Head of caudate nucleus (tissue), 42 donors: ENCODE data around the gene CCDC169.

Experiments used
- DNase-seq, 42 donors: peaks; one replicate each; pipeline versions ENCODE4 v3.0.0 to v3.0.0-alpha.2; 2020 to 2021; ENCODE audit warnings: mixed read lengths in 7 of 42
- intact Hi-C: fragments of 100-400 bp; cut with DNase I; formaldehyde crosslinking; loops from one replicate; pipeline ENCODE4 v1.15.0; 2022

The CCDC169 gene

DNA sequence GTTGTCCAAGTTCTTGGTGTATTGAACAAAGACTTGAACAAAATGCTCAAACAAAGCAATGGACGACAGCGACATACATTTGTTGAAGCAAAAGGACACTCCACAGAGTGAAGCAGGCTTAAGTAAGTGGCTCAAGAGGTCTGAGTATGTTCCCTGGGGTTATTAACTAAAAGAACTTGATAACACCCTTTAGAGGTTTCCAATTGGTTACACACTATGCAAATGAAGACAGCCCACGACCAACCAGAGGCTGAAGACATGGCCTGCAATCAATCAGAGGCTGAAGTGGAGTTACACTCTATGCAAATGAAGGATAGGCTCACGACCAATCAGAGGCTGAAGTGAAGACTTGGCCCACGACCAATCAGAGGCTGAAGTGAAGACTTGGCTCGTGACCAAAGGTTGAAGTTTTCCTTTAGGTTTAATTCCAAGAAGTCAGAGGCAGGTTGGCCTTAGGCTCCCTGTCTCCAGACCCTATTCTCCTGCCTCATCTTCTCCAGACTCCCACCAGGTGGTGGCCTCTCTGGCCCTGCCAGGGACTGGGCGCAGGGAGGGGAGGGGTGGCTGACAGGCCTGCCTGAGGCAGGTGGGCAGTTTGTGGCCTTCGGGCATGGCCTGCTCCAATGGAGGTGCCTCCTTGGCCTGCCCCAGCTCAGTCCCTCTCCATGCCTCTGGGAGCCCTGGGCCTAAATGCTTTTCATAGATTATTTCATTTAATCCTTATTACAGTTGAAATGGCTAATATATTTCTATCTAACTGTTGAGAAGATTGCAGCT, 38.1 kb downstream of the CCDC169 start:
- intact Hi-C loops: no loop called here
- no peak for DNase-seq

GRCh38 chr13:36258831-36259230, 38.8 kb downstream of the CCDC169 start:
- intact Hi-C loops: no loop called here
- DNase-seq: no peak

DNA sequence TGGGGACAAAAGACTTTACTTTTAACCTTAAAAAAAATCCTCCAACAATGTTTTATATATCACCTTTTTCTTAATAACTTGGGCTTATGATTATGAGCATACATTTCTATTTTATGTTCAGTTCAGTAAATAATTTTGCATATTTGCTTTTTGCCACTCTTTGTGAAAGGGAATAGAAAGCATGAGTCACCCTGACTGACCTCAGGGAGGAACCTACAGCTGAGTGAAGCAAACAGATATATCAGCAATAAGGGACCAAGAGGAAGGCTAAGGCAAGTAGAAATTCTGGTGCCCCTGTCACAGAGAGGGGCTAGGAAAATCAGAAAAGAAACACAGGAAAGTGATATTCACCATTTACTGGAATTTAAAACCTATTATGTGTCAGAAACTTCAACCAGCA, 46.1 kb downstream of the CCDC169 start:
- no peak for DNase-seq
- intact Hi-C loops: no loop called here

DNA sequence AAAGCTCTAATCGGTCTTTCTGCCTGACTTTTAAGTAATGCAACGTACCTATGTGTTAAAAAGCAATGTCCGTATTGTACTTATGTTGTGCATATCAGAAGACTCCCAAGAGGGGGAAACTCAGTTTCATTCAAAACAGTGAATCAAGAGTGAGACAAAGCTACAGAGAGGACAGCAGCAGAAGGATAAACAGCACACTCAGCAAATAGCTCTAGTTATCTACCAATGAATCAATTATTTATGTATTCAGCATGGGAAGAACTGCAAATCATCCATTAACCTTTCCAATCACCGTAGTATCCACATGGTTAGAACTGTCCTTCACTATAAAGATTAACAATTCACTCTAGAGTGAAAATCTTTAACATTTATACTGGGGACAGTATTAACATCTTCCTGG, 46.6 kb downstream of the CCDC169 start:
- no peak for DNase-seq
- intact Hi-C loops: no loop called here

DNA sequence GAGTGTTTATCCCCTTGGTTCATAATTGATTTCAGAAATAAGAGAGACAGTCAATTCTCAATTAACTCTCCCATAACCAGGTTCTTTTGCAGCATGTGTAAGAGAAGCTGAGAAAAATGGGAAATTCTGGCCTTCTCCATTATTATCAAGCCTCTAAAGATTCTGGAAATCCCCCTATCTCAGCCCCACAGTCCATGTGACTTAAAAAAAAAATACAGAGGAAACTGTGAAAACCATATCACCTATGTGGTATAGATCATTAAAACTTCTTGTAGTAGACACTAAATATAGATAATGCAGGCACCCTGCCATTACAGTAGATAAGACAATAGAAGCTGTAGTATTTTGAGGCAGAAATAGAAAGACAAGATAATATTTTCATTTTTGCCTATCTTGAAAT, 48.9 kb downstream of the CCDC169 start:
- no peak for DNase-seq
- intact Hi-C loops: no loop called here

DNA sequence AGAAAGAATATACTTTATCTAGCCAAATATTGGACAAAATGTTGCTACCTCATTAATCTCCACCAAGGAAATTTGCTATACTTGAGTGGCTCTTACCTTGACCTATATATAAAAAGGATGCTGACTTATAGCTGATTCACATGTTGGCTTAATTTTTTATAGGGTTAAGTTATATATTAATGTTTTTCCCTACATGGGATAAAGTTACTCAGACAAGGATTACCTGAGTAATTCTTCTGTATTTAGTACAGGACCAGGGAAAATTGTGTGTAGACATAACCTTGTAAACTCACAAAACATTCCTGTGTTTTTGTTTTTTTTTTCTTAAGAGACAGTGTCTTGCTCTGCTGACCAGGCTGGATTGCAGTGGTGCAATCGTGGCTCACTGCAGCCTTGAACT, 52.6 kb downstream of the CCDC169 start:
- no peak for DNase-seq
- intact Hi-C loops: no loop called here

GRCh38 chr13:36244073-36244472, 53.5 kb downstream of the CCDC169 start:
- no peak for DNase-seq
- intact Hi-C loops: no loop called here

DNA sequence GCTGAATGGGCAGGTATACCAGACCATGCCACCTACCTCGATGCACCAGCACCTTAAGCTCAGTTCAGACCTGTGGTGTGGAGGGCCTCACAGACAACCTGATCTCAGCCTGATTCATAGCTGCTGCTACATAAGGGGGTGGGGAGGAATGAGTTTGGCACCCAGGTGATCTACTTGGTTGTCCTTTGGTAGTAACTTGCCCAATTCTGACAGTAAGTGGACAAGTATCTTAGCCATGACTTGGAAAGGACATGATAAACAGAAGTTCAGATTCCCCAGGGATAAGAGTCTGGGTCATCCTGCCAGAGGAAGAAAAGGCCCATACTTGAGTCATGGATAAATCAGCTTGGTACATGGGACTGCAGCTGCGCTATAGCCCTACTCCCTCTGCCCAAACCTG, 54.9 kb downstream of the CCDC169 start:
- intact Hi-C loops: no loop called here
- DNase-seq: no peak

- intact Hi-C loops: no loop called here
Observed at GRCh38 chr13:36231236-36231635, 66.4 kb downstream of the CCDC169 start.

DNA sequence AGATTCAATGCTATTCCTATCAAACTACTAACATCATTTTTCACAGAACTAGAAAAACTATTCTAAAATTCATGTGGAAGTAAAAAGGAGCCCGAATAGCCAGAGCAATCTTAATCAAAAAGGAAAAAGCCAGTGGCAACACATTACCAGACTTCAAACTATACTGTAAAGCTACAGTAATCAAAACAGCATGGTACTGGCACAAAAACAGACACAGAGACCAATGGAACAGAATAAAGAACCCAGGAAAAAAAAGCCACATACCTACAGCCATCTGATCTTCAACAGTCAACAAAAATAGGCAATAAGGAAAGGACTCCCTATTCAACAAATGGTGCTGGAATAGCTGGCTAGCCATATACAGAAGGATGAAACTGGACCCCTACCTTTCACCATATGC, 72.9 kb downstream of the CCDC169 start:
- DNase-seq: no peak
- intact Hi-C loops: no loop called here

More at GRCh38 chr13:36231236-36231635, 66.4 kb downstream of the CCDC169 start:
- DNase-seq: no peak

DNA sequence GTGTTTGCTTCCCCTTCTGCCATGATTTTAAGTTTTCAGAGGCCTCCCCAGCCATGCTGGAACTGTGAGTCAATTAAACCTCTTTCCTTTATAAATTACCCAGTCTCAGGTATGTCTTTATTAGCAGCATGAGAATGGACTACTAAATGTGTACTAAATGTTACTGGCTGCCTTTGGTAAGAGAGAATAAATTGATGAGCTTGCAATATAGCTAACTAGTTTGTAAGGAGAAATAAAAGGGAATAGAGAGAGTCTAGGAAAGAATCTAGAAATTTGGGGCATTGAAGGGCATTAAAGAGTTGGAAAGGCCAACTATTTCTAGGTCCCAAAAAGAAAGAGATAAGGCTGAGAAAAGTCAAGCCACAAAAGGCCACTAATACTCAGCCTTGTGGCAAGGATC, 77.7 kb downstream of the CCDC169 start:
- intact Hi-C loops: no loop called here
- DNase-seq: no peak

DNA sequence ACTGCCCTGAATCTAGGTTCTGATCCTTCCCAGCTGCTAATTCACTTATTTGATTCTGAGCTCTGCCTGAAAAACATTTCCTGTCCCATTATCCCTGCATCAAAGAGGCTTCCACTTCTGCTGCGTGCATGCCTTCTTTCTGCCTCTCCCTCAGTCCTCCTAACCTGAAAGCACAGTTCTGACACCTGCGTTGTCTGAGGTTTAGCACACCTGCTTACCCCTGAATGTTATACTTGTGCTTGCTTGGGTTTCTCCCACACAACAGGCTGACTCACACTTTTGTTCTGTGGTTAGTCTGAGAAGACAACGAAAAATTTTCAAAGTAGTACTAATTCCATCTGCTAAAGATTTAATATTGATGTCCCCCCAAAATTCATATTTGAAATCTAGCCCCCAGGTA, 80.2 kb downstream of the CCDC169 start:
- intact Hi-C loops: no loop called here
- DNase-seq: peak in 5 of 42 donors; percentile 9 to 47 (median 13)

GRCh38 chr13:36214163-36214921, 83.3 kb downstream of the CCDC169 start, which contains the start of gene SOHLH2:
SOHLH2 (minus strand) TSS chr13:36214556; CDS start chr13:36214526, 30 bp downstream.
- DNase-seq: no peak
- intact Hi-C loops: no loop called here

GRCh38 chr13:36212789-36213188, 84.8 kb downstream of the CCDC169 start:
- DNase-seq: no peak
- intact Hi-C loops: no loop called here

GRCh38 chr13:36211567-36211966, 86.0 kb downstream of the CCDC169 start:
- intact Hi-C loops: no loop called here
- no peak for DNase-seq

DNA sequence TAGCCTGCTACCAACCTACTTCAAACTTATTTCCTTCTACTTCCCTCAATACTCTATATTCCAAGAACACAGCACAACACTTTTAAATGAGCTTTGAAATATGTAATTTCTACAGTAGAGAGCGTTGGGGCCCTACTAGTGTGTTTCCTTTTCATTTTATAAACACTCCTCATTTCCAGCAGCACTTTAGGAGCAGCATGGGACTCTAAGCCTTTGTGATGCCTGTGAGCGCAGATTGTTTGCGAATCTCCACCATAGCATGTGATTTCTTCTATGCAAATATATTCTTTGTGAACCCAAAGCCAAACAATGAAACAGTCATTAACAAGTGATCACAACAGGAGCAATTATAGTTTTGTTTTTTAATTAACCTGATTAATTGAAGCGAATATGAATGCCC, 86.9 kb downstream of the CCDC169 start:
- DNase-seq: no peak
- intact Hi-C loops: no loop called here

DNA sequence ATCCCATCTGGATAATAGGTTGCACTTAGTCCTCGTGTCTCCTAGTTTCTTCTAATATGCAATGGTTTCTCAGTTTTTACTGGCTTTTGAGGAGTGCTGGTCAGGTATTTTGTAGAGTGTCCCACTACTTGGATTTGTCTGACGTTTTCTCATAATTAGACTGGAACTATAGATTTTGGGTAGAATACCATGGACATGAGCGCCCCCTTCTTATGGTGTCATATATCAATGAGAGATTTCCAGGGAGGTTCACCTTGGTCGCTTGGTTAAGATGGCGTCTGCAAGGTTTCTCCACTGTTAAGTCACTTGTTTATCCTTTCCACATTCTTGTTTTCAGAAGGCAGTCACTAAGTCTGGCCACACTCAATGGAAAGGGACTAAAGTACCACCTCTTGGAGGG, 89.9 kb downstream of the CCDC169 start:
- no peak for DNase-seq
- intact Hi-C loops: no loop called here

GRCh38 chr13:36193151-36193855, 104.3 kb downstream of the CCDC169 start:
- DNase-seq: no peak
- intact Hi-C loops: no loop called here

- no peak for DNase-seq
- intact Hi-C loops: no loop called here
Observed at GRCh38 chr13:36192166-36192565, 105.4 kb downstream of the CCDC169 start.

- DNase-seq: no peak
- intact Hi-C loops: no loop called here
Observed at GRCh38 chr13:36190771-36191170, 106.8 kb downstream of the CCDC169 start.
